HG02763 (cell line): ENCODE results near the gene PRPF40A.
"Not testable (repeated sequence)": the region's sequence is repeated elsewhere in the genome, so short reads cannot be mapped to it uniquely, and the experiment has no call there.

Experiments
- ATAC-seq: cut with Tn5 transposase; IDR thresholded peaks from one replicate; pipeline ENCODE4 v1.9.1; 2021; ENCODE audit warnings: mild to moderate bottlenecking, moderate library complexity; ENCODE audit not compliant: unreplicated experiment

PRPF40A gene

DNA sequence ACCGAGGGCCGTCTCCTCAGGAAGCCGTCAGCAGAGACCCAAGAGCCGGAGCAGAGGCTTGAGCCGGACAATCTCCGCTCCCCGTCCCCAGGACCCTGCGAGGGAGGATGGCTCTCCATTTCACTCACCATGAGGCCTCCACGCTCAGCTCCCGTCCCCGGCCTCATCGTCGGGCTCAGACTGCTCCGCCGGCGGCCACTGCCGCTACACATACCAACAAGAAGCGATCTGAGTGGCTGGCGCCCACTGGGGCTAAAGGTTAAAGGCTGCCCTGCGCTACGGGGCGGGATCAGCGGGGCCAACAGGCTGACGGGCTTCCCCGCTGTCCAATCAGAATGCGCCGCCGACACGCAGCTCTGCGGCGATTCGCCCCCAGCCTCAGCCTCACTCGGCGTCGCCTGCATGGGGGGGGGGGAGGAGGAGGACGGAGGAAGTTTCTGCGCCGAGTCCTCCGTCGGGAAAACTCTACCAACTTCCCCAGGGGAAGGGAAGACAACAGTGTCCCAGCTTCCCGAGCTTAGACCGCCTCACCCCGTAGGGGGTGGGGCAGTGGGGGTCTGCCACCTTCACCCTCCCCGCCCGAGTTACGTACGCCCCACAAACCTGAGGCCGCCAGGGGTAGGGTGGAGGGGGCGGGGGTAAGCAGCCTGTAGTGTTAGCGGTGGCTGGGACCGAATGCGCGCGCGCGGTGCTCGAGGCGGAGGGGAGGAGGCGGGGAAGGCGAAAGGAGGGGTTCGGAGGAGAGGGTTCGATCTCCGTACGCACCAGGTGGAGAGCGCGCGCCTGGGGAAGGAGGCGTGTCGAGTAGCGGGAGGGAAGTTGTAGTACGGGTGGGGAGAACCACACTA is at the start of gene PRPF40A:
Gene PRPF40A (minus strand): TSS at position 234 of the 848 bp plus-strand sequence. CDS start 22 bp downstream, at position 212.
- peak; percentile 66 for ATAC-seq

DNA sequence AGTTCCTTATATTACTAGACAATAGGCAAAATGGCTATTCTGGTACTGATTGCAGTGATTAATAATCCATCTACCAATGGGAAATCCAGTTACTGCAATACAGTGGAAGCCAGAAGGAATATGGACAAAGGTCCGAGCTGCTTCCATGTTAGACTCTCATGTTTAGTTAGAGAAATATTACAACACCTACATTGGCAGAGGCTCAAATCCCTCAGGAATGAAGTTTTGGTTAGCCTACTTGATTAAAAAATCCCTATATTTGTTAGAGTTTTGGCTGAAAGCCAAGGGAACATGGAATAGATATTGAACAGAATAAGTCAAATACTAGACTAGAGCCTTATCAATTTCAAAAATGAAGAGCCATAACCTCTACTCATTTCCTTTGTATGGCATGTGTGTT is 49.7 kb upstream of the PRPF40A start:
- no peak for ATAC-seq

DNA sequence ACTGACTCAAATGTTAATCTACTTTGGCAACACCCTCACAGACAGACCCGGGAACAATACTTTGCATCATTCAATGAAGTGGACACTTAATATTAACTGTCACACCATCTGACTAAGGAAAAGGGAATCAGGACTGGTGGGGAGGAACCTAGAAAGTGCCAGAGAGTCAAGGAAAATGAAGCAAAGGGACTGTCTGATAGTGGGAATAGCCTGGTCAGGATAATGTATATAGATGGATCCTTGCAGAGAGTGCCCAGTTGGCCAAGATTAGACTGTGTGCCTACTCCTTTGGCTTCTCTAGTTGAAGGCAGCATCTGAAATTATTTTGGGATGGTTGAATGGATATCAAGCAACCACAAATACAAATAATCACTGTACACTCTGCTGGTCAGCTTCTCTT is 46.4 kb upstream of the PRPF40A start:
- no peak for ATAC-seq

DNA sequence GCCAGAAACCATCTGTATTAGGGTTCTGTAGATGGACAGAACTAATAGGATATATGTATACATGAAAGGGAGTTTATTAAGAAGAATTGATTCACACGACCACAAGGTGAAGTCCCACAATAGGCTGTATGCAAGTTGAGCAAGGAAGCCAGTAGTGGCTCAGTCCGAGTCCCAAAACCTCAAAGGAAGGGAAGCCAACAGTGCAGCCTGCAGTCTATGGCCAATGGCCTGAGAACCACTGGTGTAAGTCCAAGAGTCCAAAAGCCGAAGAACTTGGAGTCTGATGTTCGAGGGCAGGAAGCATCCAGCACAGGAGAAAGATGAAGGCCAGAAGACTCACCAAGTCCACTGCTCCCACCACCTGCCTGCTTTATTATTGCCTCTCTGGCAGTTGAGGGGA is 45.9 kb upstream of the PRPF40A start:
- ATAC-seq: not testable (repeated sequence)

DNA sequence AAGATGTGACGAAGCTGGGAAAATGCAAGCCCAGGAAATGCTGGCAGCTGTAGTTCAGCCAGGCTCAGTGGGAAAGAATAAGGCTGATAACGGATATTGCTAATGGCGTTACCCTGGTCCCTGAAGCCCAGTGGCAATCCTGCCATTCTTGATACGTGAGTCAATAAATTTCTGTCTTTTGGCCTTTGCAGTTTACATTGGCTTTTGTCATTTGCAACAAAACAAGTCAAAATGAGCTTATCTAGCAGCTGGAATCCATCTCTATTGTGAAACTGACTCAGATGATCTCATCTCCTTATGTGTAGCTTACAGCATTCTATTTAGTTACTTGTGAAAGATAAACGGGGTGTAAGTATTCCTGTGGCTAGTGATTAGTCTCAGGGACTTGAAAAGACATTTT is 44.9 kb upstream of the PRPF40A start:
- no peak for ATAC-seq

DNA sequence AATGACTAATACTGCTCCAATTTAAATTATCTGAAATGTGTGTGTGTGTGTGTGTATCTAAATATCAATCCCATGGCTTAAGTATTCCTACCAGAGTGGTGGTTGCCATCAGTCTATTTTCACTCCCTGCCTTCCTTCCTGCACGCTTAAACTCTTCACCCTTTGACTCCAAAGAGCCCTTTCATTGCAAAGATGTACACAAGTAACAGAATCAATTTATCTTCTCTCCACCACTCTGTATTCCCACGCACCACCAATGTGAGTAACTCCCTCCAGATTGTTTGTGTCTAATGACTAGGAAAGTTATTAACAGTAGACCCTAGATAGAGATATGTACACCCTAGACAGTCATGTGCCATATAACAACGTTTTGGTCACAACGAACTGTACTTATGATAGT is 44.0 kb upstream of the PRPF40A start:
- ATAC-seq: no peak

DNA sequence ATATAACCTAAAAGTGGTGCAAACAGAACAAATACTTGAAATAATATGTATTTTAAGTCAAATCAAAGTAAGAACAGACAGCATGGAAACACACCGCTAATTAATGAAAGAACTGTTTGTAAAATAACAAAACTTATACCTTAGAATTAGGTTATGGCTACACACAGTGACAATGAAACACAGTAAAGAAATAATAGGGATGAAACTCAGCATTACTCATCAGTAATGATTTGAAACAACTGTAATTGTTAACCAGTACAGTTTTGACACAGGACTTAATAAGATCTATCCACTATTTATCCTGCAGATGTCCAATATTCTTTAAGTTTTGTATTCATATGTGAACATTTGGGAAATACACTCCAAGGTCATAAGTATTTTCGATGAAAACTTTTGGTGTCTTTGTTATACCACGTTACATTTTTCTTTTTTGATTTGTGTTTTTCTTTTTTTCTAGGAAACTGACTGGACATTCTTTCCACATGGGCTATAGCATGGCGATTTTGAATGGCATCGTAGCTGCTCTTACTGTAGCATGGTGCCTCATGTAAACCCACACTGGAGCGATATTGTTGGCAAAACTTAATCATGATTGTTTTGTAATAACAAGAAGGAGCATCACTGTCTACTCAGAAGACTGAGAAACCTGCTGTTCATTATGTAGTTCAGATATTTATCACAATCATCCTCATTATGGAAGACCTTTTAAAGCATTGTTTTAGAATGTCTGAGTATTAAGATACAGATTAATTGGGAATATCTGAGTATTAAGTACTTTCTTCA is 42.2 kb upstream of the PRPF40A start:
- no peak for ATAC-seq

DNA sequence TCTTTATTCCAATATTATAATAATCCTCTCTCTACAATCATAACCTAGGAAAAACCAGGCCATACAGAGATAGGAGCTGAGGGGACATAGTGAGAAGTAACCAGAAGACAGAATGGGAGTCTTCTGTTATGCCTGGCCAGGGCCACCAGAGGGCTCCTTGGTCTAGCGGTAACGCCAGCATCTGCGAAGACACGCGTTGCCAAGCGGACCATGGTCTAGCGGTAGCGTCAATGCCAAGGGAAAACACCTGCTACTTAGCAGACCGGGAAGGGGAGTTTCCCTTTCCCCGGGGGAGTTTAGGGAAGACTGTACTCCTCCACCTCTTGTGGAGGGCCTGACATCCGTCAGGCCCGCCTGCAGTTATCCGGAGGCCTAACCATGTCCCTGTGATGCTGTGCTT is 37.8 kb upstream of the PRPF40A start:
- no peak for ATAC-seq

DNA sequence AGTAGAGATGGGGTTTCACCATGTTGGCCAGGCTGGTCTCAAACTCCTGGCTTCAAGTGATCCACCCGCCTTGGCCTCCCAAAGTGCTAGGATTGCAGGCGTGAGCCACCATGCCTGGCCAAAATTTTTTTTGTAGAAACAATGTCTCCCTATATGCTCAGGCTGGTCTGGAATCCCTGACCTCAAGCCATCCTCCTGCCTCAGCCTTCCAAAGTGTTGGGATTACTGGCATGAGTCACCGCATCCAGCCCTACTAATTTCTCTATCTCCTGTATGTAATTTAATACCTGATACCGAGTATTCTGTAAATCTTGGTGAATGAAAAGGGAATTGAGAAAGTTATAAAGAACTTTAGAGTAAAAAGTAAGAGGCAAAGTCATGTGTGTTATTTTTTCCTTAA is 30.5 kb upstream of the PRPF40A start:
- not testable (repeated sequence) for ATAC-seq

DNA sequence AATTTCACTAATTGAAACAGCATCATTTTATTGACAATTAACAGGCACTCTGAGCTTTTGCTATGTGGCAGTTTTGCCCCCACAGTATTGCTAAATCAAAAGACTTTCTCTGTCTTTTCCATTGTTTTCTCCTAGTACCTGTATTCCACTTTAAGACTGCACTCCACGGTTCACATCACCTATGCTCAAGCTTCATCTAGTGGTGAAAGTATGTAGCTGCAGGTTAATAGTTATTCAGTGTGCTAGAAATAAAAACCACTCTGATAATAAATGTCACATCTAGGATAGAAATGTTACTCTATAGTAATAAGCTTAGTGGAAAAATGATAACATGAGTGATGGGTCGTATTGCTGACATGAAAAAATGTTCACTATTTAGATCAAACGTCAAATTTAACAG is 25.7 kb upstream of the PRPF40A start:
- no peak for ATAC-seq

DNA sequence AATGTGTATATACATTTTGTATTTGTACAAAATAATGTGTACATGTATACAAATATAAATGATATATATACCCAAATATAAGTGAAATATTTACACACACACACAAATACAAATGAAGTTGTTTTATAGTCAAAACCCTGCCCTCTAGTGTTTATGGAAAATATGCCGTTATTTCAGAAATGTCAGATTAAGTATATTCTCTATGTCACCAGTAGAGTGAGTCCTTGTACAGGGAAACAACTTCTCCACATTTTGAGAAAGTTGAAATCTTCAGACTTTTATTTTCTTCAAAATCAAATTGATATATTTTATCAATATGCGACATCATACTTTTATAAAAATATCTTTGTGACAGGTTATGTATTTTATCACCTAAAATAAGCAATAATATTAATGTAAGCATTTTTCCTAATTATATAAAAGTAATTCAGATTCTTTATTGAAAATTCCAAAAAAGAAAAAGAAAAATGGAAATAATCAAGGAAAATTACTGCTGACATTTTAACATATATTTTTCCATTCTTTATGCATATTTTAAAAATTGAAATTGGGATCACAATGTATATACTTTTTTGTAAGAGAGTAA is 23.6 kb upstream of the PRPF40A start:
- ATAC-seq: peak; percentile 70

DNA sequence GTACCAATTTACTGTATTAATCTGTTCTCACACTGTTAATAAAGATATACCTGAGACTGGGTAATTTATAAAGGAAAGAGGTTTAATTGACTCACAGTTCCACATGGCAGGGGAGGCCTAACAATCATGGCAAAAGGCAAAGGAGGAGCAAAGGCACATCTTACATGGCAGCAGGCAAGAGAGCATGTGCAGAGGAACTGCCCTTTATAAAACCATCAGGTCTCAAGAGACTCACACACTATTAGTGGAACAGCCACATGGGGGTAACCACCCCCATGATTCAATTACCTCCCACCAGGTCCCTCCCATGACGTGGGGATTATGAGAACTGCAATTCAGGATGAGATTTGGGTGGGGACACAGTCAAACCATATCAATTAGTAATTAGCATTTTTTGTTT is 22.4 kb upstream of the PRPF40A start:
- not testable (repeated sequence) for ATAC-seq

DNA sequence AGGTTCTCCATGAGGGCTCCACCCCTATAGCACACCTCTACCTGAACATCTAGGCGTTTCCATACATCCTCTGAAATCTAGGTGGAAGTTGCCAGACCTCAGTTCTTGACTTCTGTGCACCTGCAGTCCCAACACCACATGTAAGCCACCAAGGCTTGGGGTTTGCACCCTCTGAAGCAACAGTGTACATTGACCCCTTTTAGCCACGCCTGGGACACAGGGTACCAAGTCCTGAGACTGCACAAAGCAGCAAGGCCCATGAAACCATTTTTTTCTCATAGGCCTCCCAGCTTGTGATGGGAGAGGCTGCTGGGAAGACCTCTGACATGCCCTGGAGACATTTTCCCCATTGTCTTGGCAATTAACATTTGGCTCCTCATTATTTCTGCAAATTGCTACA is 21.2 kb upstream of the PRPF40A start:
- no peak for ATAC-seq

DNA sequence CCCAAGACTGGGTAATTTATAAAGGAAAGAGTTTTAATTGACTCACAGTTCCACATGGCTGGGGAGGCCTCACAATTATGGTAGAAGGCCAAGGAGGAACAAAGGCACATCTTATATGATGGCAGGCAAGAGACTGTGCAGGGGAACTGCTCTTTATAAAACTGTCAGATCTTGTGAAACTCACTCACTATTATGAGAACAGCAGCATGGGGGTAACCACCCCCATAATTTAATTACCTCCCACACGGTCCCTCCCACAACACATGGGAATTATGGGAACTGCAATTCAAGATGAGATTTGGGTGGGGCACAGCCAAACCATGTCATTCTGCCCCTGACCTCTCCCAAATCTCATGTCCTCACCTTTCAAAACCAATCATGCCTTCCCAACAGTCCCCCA is 20.2 kb upstream of the PRPF40A start:
- not testable (repeated sequence) for ATAC-seq

DNA sequence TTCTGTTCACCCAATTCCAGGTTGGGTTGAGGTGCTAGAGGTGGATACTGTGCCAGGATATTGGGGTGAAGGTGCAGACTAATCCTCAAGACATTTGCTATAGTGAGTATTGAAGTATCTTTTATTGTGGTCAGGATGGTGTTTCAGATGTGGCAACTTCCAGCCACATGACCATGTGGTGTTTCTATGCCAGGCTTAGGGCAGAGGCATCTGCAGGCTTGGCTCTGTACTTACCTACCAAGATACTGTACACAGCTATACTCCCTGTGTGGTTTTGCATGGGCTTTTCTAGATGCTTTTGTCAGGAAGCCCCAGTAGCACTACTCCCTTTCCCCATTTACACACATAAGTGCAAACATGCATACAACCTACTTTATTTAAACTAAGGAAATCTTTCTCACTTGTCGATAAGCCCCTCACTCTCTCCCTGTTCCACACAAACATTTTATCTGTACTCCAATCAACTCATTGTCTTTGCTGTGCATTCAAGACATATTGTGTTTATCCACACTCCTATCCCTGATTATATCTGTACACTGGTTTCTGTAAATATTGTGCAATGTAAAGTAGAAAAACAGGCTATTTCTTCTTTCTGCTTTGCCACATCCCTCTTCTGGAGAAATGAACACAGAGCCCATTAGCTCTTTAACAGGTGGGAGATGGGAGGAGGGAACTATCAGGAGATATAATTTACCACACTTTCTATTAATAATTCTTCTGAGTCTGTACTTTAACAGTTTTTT is 13.5 kb upstream of the PRPF40A start:
- peak; percentile 81 for ATAC-seq

DNA sequence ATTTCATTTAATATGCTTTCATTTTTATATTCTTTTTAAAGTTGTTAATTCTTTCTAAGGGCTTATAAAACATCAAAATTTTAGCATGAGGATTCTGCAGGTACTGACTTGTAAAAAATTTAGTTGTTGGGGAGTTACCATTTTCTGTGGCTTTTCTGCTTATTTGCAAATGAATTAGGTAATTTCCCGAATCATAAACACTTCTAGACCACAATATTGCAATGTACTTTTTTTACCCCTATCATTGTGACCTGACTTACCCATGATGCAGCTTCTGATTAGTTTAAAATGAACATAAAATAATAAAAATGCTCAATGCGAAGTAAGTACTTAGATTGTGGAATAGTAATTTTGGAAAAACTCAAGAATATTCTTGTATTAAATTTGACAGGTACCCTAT is 12.6 kb upstream of the PRPF40A start:
- ATAC-seq: no peak

DNA sequence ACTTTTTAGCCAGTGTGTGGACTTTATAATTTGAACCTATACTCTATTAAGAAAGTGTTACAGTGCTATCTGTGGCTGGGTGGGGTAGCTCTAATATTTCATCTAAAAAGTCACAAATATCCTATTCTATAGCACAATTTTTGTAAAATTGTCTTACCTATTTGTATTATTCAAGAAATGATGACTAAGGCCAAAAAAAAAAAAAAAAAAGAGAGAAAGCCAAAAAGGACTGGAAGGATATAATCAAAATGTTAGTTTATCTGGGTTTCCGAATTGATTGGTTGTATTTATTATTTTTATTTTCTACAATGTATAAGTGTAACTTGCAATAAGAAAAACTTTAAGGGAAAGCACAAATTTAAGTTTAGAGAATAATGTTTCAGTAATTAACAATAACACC is 6.7 kb upstream of the PRPF40A start:
- ATAC-seq: no peak

DNA sequence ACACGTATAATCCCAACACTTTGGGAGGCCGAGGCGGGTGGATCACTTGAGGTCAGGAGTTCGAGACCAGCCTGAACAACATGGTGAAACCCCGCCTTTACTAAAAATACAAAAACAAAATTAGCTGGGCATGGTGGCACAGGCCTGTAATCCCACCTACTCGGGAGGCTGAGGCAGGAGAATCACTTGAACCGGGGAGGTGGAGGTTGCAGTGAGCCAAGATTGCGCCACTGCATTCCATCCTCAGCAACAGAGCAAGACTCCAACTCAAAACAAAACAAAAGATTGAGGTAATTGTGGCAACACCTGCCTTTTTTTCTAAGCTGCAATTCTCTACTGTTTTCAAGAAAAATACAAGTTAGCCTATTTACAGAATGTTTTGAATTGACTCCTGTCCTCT is 5.4 kb upstream of the PRPF40A start:
- not testable (repeated sequence) for ATAC-seq

DNA sequence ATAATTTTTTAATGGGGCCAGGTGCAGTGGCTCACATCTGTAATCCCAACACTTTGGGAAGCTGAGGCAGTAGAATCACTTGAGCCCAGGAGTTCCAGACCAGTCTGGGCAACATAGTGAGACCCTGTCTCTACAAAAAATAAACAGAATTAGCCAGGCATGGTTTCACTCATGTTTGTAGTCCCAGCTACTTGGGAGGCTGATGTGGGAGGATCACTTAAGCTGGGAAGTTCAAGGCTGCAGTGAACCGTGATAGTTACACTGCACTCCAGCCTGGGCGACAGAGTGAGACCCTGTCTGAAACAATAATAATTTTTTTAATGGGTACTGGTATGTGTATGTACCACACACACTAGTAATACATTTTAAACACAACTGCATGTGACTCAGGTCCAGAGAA is 3.5 kb upstream of the PRPF40A start:
- ATAC-seq: no peak

DNA sequence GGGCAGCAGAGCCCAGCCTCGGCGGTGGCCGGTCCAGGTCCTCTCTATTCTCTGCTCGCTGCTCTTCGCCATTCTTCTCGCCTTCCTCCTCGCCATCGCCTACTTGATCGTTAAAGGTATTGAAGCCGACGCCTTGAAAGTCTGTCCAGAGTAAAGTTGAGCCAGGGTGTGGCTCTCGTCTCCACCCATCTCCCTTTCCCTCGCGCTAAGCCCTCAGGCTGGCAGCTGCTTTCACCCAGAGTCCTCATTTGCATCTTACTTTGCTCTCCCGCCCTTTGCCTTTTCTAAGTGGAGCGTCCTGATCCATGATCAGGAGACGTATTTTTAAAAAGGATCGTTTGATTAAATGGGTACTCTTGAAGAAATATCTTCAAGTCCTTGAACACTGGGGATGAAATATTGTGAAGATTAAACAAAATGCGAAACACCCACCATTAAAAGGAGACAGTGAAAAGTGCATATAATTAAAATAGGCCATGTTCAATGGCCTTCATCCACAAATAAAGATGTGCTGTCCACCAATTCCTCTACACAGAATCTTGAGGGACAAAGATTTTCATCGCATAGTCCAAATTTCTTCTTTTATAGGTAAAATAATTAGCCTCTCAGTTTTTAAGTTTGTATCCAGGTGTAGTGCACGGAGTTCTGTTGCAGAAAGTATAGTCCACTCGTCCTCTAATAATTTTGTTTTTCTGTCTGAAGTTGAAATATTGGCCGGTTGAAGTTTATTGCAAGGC is 1.8 kb upstream of the PRPF40A start:
- ATAC-seq: peak; percentile 23
